ENCODE measurements around the gene SRPK2. TPM values are rescaled to one million over a fixed set of nuclear protein-coding genes. Genes with fewer than 3 reads are reported as not detected.

SRPK2 gene
- total RNA-seq, 2 donors from 2014 or later = 26.5 to 31.1 TPM

DNA sequence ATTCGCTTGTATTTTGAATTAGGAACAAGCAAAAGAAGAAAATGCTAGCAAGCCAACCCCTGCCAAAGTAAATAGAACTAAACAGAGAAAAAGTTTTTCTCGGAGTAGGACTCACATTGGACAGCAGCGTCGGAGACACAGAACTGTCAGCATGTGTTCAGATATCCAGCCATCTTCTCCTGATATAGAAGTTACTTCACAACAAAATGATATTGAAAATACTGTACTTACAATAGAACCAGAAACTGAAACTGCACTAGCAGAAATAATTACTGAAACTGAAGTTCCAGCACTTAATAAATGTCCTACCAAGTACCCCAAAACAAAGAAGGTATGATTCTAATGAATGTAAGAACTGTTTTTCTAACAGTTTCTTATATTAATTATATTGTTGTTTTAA lies 286.9 kb downstream of the SRPK2 start:
- no peak for DNase-seq (ENCODE audit: low spot score)
- H3K36me3 ChIP-seq = peaks cover 22% of the 10 kb centered on the region
- no peaks in the 10 kb centered on the region for H3K9me3 ChIP-seq
- ATAC-seq (ENCODE audit: insufficient number of reproducible peaks, low FRiP score, low read depth) = no peak
- no peak overlapping the region for H3K27ac ChIP-seq
- TF ChIP-seq, protein P1, sequence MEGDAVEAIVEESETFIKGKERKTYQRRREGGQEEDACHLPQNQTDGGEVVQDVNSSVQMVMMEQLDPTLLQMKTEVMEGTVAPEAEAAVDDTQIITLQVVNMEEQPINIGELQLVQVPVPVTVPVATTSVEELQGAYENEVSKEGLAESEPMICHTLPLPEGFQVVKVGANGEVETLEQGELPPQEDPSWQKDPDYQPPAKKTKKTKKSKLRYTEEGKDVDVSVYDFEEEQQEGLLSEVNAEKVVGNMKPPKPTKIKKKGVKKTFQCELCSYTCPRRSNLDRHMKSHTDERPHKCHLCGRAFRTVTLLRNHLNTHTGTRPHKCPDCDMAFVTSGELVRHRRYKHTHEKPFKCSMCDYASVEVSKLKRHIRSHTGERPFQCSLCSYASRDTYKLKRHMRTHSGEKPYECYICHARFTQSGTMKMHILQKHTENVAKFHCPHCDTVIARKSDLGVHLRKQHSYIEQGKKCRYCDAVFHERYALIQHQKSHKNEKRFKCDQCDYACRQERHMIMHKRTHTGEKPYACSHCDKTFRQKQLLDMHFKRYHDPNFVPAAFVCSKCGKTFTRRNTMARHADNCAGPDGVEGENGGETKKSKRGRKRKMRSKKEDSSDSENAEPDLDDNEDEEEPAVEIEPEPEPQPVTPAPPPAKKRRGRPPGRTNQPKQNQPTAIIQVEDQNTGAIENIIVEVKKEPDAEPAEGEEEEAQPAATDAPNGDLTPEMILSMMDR (IDR thresholded peaks at IDR 0.05) = no peak
- no peaks in the 10 kb centered on the region for H3K27me3 ChIP-seq (replicated peaks; ENCODE audit: insufficient read depth)
- no peak overlapping the region for H3K4me3 ChIP-seq
- peaks cover 17 to 59% of the 10 kb centered on the region in 2 donors for H3K4me1 ChIP-seq (ENCODE audit: control insufficient read depth in 1 of 2, low read depth in 2 of 2)

GRCh38 chr7:105098863-105099515 lies 289.7 kb downstream of the SRPK2 start:
- H3K36me3 ChIP-seq = peaks cover 5% of the 10 kb centered on the region

DNA sequence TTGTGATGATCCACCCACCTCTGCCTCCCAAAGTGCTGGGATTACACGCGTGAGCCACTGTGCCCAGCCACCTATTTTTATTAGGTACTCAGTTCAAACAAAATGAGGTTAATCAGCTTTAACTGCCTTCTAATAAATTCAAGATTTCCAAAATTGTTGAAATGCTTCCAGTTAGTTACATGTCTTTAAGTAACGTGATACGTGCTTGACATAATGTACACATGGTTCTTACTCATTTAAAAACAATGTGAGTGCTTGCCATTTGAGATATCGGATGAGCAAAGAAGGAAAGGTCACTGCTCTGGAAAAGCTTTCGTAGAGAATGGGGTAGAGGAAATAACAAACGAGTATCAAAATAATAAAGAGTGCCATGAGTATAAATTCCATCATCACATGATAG lies 291.1 kb downstream of the SRPK2 start:
- no peak for ATAC-seq (ENCODE audit: insufficient number of reproducible peaks, low FRiP score, low read depth)
- TF ChIP-seq, protein P1 (IDR thresholded peaks at IDR 0.05) = no peak

More at GRCh38 chr7:105098863-105099515, 289.7 kb downstream of the SRPK2 start:
- Histone ChIP-seq H3K9me3 (no peaks in the 10 kb centered on the region), H3K4me3 (no peak overlapping the region), H3K27me3 (replicated peaks; ENCODE audit: insufficient read depth) (no peaks in the 10 kb centered on the region), H3K4me1 (ENCODE audit: control insufficient read depth in 1 of 2, low read depth in 2 of 2) (peaks cover 17 to 47% of the 10 kb centered on the region in 2 donors), H3K27ac (no peak overlapping the region)
- DNase-seq (ENCODE audit: low spot score) (no peak), ATAC-seq (ENCODE audit: insufficient number of reproducible peaks, low FRiP score, low read depth) (no peak)
- TF ChIP-seq, protein P1 (IDR thresholded peaks at IDR 0.05) = no peak

DNA sequence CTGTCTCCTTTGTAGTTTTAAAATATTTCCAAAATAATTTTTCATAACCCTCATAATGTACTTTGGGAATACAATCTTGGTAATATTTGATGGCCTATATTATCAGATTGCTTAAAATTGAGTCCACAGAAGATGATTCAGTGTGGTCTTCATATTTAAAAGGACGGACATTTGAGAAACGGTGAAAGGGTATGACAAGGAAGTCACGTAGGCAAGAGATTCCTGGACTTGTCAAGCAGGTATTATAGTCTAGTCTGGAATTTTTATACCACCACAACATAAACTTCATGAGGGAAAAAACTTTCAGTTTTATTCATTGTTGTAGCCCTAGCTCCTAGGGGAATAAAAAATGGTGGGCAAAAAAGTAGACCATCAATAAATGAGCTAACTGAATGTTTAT lies 292.4 kb downstream of the SRPK2 start:
- Histone ChIP-seq H3K4me1 (ENCODE audit: control insufficient read depth in 1 of 2, low read depth in 2 of 2) (peaks cover 0 to 37% of the 10 kb centered on the region in 2 donors), H3K27ac (no peak overlapping the region), H3K4me3 (no peak overlapping the region), H3K9me3 (no peaks in the 10 kb centered on the region), H3K36me3 (peaks cover 10% of the 10 kb centered on the region), H3K27me3 (replicated peaks; ENCODE audit: insufficient read depth) (no peaks in the 10 kb centered on the region)
- ATAC-seq (ENCODE audit: insufficient number of reproducible peaks, low FRiP score, low read depth) (no peak), DNase-seq (ENCODE audit: low spot score) (no peak)
- TF ChIP-seq, protein P1 (IDR thresholded peaks at IDR 0.05) = no peak

More for the DNA sequence above, 291.1 kb downstream of the SRPK2 start:
- no peak for DNase-seq (ENCODE audit: low spot score)
- Histone ChIP-seq H3K9me3 (no peaks in the 10 kb centered on the region), H3K36me3 (peaks cover 3% of the 10 kb centered on the region), H3K27me3 (replicated peaks; ENCODE audit: insufficient read depth) (no peaks in the 10 kb centered on the region), H3K4me1 (ENCODE audit: control insufficient read depth in 1 of 2, low read depth in 2 of 2) (peaks cover 11 to 39% of the 10 kb centered on the region in 2 donors), H3K4me3 (no peak overlapping the region), H3K27ac (no peak overlapping the region)

- TF ChIP-seq, protein P1 (IDR thresholded peaks at IDR 0.05) = no peak
- Histone ChIP-seq H3K36me3 (peaks cover 20% of the 10 kb centered on the region), H3K27me3 (replicated peaks; ENCODE audit: insufficient read depth) (no peaks in the 10 kb centered on the region), H3K4me3 (no peak overlapping the region), H3K4me1 (ENCODE audit: control insufficient read depth in 1 of 2, low read depth in 2 of 2) (peaks cover 0 to 25% of the 10 kb centered on the region in 2 donors), H3K27ac (no peak overlapping the region), H3K9me3 (no peaks in the 10 kb centered on the region)
- no peak for ATAC-seq (ENCODE audit: insufficient number of reproducible peaks, low FRiP score, low read depth)
- no peak for DNase-seq (ENCODE audit: low spot score)
These were observed 293.8 kb downstream of the SRPK2 start for GRCh38 chr7:105094966-105095365.

Measured in thoracic aorta (tissue), 2 donors.